ENCODE results near the gene TMEM164.

The TMEM164 gene

GRCh38 chrX:110086162-110086915, 83.4 kb downstream of the TMEM164 start:
- no peak for DNase-seq

DNA sequence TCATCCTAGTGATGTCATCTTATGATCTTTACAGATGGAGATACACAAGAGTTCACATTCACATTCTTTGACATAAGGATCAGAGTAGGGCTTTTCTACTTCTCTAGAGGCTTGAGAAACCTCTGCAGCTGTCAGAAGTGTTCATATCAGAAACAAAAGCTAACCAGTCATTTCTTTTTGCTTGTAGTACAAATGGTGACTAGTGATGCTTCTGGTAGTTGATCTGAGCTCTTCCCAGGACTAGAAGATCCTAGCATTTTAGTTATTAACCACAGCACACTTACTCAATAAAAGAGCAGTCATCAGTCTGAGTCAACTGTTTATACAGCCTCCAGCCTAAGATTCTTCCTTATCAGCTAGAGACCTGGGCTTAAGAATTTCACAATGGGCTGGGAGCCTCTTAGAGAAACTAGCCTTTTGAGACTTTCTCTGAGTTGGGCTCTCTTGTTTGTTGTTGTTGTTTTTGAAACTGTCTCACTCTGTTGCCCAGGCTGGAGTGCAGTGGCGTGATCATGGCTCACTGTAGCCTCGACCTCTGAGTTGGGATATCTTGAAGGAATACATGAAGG, 84.1 kb downstream of the TMEM164 start:
- no peak for DNase-seq

DNA sequence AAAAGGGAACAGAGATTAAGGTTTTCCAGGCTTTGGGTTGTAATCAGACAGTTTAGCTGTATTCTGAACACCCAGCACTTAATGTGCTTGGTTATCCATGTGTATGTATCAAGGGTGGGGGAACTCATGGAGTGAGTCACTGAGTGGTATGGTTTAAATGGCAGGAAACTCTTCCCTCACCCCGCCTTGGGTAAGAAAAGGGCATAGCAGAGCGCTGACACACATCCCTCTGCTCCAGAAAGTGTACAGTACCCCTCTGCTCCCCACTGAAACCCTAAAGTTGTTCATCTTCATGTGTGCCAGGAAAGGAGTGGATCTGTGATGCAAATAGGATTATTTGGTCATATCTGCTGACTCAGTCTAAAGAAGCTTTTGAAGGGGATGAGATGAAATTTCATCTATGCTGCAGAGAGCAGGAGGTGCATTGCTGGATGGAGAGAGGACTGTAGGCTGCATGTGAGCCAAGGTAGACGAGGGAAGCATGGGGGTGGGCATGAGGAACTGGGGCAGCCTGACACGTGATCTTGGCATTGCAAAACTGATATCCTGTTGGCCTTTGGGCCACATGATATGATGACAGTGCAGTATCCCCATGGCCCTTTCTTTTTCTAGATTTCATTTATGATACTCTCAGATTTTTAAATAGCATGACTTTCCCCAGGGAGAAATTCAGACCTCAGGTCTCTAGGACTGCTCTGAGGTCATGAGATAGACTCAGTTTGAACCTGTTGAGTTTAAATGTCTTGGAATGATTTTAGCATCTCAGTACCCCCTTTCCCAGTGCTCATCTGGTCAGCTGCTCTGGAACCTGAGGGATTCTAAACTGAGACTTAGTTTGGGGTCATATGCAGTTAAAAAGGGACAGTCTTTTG, 84.8 kb downstream of the TMEM164 start:
- no peak for DNase-seq

- DNase-seq: no peak
Observed at GRCh38 chrX:110089656-110090403, 86.9 kb downstream of the TMEM164 start.

DNA sequence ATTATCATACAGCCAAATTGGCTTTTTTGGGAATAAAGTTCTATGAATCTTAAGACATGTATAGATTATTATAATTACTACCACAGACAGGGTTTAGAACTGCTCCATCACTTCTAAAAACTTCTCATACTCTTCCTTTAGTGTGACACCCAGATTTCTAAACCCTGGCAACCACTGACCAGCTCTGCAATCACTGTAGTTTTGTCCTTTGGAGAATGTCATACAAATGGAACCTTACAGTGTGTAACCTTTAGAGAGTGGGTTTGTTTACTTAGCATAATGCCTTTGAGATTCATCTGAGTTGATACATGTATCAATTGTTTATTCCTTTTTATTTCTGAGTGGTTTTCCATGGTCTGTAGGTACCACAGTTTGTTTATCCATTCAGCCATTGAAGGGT, 95.0 kb downstream of the TMEM164 start:
- no peak for DNase-seq

GRCh38 chrX:110103344-110103743, 100.4 kb downstream of the TMEM164 start:
- no peak for DNase-seq

DNA sequence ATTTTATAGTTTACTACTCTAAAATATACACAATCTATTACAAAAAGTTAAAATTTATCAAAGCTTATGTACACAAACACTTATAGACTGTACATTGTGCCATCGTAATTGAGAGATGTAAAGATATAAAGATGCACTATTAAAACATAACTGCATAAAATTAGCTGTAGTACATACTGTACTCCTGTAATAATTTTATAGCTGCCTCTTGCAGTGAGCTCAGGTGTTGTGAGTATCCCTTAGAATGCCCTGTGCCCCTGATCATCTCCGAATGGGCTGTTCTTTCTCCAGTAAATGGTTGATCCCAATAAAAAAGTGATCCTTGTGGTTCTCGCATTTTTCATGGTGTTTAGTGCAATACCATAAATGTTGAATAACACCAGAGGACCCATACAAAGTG, 101.2 kb downstream of the TMEM164 start:
- DNase-seq: no peak

- no peak for DNase-seq
Observed at GRCh38 chrX:110108381-110108821, 105.5 kb downstream of the TMEM164 start.

GRCh38 chrX:110114260-110114776, 111.4 kb downstream of the TMEM164 start:
- no peak for DNase-seq

- no peak for DNase-seq
Observed at GRCh38 chrX:110116066-110116980, 113.4 kb downstream of the TMEM164 start.

DNA sequence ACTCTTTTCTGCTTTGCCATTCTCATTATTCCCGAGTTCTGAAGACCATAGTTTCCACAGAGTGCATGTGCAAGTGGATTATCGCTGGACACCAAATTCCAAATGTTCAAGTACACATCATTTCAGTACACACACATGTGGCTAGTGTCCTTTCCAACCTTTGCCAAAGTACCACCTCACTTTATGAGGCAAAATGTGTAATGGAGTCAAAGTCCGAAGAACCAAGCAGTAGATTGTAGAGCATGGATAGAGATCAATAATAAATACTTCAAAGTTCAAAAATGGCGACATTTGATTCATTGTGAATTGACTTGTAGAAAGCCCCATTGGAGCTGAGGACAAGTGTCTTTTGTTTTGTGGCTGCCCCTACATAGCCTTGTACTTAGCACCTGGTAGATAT, 115.6 kb downstream of the TMEM164 start:
- DNase-seq: no peak

GRCh38 chrX:110119480-110119879, 116.6 kb downstream of the TMEM164 start:
- DNase-seq: no peak

DNA sequence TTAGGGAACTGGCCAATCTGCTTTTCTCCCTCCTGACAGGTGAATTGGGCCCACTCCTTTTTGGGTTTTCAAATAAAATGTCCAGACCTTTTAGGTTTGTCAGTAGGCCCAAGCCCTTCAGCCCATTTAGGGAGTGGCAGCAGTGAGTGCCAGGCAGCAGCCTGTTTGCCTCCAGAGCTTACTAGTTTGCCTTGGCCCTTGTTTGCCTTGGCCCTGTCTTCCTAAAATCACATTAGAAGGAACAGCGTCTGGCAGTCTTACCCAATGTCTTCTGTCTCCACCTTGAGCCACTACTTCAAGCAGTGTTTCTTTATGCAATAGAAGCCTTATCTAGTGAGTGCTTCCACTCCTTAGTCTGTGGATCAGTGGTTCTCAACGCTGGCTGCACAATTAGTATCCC, 117.1 kb downstream of the TMEM164 start:
- no peak for DNase-seq

- no peak for DNase-seq
Observed at GRCh38 chrX:110123331-110123782, 120.4 kb downstream of the TMEM164 start.

DNA sequence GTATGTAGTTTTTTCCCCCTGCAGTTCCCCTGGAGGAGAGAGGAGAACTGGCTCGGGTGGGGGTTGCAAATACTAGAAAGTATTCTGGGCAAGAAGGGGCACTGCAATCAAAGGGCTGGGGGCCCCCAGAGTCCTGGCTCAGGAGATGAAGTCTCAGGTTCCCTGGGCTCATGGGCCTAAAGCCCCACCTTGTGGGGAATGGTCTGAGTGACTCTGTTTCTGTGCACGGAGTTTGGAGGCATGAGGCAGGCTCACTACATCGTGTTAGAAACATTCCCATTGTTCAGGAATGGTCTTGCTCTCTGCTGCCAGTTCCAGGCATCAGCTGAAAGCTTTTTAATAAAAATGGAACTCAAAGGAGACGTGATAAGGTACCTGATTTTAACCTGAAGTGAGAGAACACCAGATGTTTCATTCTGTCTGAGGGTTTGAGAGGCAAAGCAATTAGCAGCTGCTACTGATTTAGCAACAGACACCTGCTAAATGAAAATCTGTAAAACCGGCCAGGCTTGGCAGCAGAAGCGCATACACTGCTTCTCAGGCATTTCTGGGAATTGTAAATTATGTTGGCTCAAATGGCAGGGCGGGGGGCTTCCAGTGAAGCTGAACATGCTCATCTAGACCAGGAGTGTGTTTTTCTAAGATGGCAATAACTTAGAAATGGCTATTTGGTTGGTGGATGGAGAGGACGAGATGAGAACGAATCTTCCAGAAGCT, 122.7 kb downstream of the TMEM164 start:
- no peak for DNase-seq

GRCh38 chrX:110131031-110131430, 128.1 kb downstream of the TMEM164 start:
- DNase-seq: no peak

- DNase-seq: no peak
Observed at GRCh38 chrX:110132450-110133114, 129.7 kb downstream of the TMEM164 start.

DNA sequence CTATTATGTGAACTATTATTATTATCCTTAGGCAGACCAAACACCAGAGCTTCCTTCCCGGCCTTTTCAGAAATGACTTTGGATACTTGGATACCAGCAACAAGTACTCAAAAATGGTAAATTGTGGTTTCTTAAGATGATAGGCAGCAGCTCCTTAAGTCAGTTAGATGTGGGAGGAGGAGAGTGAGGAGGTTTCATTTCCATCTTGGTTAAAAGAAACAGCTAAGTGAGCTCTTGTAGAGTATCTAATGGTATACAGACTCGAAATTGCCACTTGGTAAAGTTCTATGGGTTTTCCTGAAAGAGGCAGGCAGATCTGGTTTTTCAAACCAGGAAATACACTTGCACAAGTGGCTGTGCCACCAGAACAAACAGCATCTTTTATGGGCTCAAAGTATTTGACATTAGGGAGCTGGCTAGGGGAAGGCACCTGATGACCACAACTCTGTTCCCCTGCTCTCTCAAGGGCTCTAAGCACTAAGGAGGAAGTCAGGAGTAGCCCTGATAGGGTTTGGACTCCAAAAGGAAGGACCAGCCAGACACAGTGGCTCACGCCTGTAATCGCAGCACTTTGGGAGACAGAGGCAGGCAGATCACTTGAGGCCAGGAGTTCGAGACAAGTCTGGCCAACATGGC, 130.9 kb downstream of the TMEM164 start:
- no peak for DNase-seq

- no peak for DNase-seq
Observed at GRCh38 chrX:110135618-110136017, 132.7 kb downstream of the TMEM164 start.

GRCh38 chrX:110136136-110136535, 133.2 kb downstream of the TMEM164 start:
- DNase-seq: no peak

Measured in activated CD8-positive, alpha-beta memory T cell treated with anti-CD3 and anti-CD28 coated beads, Interleukin-2, amount 50 U/mL, for 48 hours (primary cell).